GM10847 (cell line): ENCODE data around the gene ALDH9A1.

ENCODE experiments used
- POLR2A ChIP-seq: IDR thresholded peaks from 2 replicates; pipeline ENCODE4 v1.6.1; 2011; ENCODE audit not compliant: insufficient read length; ENCODE audit errors: extremely low read depth

ALDH9A1 gene

GRCh38 chr1:165697881-165698760 is at the start of gene ALDH9A1:
ALDH9A1 (minus strand) TSS chr1:165698562; CDS start chr1:165698558, 4 bp downstream.
- peak; percentile 88 for TF ChIP-seq POLR2A

GRCh38 chr1:165747632-165748447 is 49.5 kb upstream of the ALDH9A1 start:
- no peak for TF ChIP-seq POLR2A

GRCh38 chr1:165742194-165742593 is 43.8 kb upstream of the ALDH9A1 start:
- TF ChIP-seq POLR2A: no peak

GRCh38 chr1:165738794-165739193 is 40.4 kb upstream of the ALDH9A1 start:
- no peak for TF ChIP-seq POLR2A

GRCh38 chr1:165737196-165737595 is 38.8 kb upstream of the ALDH9A1 start:
- TF ChIP-seq POLR2A: no peak

- TF ChIP-seq POLR2A: no peak
Measured at GRCh38 chr1:165734906-165735305, 36.5 kb upstream of the ALDH9A1 start.

- TF ChIP-seq POLR2A: no peak
Measured at GRCh38 chr1:165726841-165727240, 28.5 kb upstream of the ALDH9A1 start.

- TF ChIP-seq POLR2A: no peak
Measured at GRCh38 chr1:165726169-165726568, 27.8 kb upstream of the ALDH9A1 start.

GRCh38 chr1:165717918-165718515 is 19.7 kb upstream of the ALDH9A1 start:
- TF ChIP-seq POLR2A: no peak

GRCh38 chr1:165712764-165713163 is 14.4 kb upstream of the ALDH9A1 start:
- no peak for TF ChIP-seq POLR2A

- no peak for TF ChIP-seq POLR2A
Measured at GRCh38 chr1:165707984-165708706, 9.8 kb upstream of the ALDH9A1 start.

- no peak for TF ChIP-seq POLR2A
Measured at GRCh38 chr1:165703648-165704047, 5.3 kb upstream of the ALDH9A1 start.

- TF ChIP-seq POLR2A: no peak
Measured at GRCh38 chr1:165699577-165699976, 1.2 kb upstream of the ALDH9A1 start.

- TF ChIP-seq POLR2A: no peak
Measured at GRCh38 chr1:165698761-165699052, 345 bp upstream of the ALDH9A1 start.

GRCh38 chr1:165697491-165697880 is 876 bp downstream of the ALDH9A1 start:
- TF ChIP-seq POLR2A: no peak

- TF ChIP-seq POLR2A: no peak
Measured at GRCh38 chr1:165696625-165697100, 1.7 kb downstream of the ALDH9A1 start.

GRCh38 chr1:165695031-165695430 is 3.3 kb downstream of the ALDH9A1 start:
- no peak for TF ChIP-seq POLR2A
